Hepatic stellate cell (primary cell): ENCODE measurements around the gene CHD5.

Experiments used
- DNase-seq: peaks from one replicate; pipeline ENCODE4 v3.0.0; 2011; ENCODE audit warnings: low spot score

CHD5 gene

DNA sequence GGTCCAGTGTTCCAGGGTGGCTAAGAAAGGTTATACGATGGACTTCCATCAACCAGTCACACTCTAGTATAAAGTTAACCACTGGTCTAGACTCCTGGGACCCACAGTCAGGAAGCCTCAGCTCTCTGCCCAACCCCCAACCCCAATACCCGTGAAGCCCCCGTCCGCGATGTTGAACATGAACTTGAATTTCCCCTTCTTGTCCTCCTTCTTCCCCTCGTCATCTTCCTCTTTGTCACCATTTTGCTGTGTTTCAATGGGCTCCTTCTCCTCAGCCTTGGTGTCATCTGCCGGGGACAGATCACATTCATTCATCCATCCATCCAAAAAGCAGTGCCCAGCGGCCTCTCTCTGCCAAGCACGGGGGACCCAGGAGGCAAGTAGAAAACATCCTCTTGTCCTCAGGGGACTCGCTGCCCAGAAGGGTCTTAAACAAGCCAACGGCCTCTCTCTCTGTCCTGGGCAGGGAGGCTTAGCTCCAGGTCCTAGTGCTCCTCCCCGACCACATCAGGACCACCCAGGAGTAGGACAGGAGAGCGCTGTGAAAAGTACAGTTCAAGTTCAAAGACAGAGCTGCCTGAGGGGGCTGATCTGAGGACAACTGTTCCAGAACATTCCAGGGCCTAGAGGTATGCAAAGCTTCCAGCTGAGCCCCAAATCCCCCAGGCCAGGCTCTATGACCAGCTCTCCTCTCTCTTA lies 68.0 kb downstream of the CHD5 start:
- DNase-seq: no peak

DNA sequence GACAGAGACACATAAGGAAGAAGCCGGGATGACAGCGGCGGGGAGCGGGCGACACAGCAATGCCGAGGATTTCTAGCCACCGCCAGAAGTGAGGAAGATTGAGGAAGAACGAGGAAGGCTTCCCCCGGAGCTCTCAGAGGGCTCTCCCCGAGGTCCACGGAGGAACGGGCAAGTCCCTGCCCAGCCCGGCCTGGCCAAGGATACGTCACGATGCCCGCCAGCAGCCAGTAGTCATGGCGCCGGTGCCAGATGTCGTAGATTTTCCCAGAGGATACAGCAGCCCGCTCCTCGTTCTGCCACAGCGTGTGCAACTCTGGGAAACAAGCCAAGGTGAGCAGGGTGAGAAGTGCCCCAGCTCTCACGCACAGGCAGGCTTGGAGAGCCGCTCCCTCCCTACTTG lies 68.5 kb downstream of the CHD5 start:
- DNase-seq: no peak

DNA sequence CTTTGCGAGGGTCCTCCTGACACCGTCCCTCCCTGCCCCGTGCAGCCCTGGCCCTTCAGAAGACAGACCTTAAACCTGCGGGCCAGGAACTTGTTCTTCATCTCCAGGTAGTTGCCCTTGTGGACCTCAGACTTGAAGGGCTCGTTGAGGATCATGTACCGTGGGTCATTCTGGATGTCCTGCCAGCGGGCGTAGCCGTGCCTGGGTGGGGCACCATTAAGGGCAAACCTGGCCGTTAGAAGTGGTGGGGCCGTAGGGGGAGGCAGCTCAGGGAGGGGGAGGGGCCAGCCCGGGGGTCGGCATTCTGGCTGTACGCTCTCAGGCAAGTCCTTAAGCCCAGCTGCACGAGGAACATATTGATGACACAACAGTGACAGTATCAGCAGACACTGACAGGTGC lies 69.8 kb downstream of the CHD5 start:
- DNase-seq: no peak

DNA sequence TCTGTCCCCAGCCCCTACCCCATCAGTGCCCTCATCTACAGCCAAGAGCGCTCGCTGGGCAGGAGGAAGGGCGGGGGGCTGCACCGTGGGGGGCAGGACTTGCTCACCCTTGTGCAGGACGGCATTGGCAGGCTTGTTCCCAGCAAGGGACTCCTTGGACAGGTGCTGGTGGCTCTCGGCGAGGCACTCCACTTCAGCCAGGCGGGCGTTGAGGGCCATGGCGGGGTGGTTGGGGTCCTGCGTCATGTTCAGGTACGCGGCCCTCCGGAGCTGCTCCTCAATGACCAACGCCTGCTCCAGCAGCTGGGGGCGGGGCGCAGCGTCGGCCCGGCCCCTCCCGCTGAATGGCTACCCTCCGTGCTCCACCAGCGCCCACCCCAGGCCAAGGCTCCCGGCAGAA lies 70.4 kb downstream of the CHD5 start:
- no peak for DNase-seq

DNA sequence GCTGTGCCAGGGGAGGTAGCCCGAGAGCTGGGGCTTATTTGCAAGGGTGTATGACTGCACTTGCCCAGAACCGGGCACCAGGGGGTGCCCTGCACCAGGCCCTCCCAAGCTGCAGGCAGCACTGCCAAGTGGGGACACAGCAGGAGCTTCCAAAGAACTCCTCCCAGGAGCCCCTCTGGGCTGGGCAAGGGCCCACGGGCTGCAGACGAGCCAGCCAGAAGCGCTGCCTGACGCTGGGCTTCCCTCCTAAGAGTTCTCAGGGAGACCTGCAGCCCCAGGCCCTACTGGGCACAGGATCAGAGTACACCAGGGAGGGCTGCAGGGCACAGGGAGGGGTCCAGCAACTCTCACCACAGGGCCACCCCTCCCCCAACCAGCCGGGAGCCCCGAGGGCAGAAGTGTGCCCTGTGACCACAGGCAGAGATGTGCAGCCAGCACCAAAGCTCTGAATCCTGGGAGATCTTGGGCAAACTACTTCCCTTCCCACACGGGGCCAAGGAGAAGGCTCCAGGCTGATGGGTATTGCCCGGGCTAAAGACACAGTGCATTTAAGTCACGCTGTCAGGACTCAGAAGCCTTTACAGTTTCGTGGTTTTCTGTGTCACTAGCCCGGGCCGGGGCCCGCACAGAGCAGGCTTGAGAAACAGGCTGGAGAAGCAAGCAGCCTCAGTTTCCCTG lies 71.0 kb downstream of the CHD5 start:
- peak; percentile 68 for DNase-seq

DNA sequence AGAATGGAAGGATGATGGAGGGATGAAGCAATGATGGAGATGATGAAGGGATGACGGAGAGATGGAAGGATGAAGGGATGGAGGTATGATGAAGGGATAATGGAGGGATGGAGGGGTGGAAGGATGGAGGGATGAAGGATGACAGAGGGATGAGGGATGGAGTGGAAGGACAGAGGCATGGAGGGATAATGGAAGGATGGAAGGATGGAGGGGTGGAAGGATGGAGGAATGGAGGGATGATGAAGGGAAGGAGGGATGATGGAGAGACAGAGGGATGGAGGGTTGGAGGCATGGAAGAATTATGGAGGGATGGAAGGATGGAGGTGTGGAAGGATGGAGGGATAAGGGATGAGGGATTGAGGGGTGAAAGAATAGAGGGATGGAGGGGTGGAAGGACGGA lies 71.6 kb downstream of the CHD5 start:
- DNase-seq: no peak

DNA sequence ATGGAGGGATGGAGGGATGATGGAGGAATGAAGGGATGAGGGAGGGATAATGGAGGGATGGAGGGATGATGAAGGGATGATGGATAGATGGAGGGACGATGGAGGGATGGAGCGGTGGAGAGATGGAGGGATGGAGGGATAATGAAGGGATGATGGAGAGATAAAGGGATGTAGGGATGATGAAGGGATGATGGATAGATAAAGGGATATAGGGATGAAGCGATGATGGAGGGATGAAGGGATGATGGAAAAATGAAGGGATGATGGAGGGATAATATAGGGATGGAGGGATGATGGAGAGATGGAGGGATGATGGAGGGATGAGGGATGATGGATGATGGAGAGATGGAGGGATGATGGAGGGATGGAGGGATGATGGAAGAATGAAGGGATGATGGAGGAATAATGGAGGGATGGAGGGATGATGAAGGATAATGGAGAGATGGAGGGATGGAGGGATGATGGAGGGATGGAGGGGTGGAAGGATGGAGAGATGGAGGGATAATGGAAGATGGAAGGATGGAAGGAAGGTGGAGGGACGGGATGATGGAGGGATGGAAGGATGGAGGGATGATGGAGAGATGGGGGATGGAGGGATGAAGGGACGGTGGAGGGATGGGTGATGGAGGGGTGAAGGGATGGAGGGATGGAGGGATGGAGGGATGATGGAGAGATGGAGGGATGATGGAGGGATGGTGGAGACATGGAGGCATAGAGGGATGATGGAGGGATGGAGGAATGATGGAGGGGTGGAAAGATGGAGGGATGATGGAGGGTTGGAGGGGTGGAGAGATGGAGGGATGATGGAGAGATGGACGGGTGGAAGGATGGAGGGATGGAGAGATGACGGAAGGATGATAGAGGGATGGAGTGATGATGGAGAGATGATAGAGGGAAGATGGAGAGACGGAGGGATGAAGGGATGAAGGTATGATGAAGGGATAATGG lies 72.4 kb downstream of the CHD5 start:
- DNase-seq: no peak

DNA sequence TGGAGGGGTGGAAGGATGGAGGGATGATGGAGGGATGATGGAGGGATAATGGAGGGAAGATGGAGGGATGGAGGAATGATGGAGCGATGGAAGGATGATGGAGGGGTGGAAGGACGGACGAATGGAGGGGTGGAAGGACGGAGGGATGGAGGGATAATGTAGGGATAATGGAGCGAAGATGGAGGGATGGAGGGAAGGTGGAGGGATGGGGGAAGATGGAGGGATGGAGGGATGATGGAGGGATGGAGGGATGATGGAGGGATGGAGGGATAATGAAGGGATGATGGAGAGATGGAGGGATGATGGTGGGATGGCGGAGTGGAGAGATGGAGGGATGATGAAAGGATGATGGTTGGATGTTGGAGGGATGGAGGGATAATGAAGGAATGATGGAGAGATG lies 73.1 kb downstream of the CHD5 start:
- DNase-seq: no peak

DNA sequence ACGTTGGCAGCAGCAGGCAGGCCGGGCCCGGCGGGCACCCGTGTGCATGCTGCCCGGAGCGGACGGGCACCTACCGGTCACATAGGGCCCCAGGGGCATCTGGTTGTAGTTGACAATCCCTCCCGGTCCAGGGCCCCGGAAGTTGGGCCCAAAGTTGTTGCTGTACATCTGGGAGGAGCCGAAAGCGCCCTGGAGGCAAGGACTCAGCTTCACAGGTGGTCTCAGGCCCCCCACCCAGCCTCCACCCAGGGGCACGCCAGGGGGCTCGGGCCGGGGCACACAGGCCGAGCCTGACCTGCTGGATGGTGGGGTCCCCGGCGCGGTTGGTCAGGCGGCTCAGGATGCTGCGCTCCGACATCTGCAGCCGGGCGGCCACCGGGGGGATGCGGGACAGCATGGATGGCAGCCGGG lies 73.8 kb downstream of the CHD5 start:
- no peak for DNase-seq

DNA sequence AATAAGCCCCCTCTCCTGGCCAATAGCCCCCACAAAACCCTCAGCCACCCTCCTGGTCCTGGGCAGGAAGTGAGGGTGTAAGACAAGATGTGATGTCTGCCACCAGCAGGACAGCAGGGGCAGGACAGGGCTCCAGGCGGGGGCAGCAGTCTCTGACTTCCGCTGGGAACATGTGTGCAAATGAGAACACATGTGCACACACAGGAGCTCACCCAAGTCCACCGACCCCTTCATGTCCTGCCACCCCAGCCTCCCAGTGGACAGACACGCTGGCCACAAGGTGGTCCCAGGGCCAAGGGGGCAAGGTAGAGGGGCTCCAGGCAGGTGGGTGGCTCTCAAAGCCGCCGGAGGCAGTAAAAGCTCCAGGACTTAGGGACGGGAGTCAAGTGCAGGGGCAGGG lies 74.4 kb downstream of the CHD5 start:
- DNase-seq: no peak

DNA sequence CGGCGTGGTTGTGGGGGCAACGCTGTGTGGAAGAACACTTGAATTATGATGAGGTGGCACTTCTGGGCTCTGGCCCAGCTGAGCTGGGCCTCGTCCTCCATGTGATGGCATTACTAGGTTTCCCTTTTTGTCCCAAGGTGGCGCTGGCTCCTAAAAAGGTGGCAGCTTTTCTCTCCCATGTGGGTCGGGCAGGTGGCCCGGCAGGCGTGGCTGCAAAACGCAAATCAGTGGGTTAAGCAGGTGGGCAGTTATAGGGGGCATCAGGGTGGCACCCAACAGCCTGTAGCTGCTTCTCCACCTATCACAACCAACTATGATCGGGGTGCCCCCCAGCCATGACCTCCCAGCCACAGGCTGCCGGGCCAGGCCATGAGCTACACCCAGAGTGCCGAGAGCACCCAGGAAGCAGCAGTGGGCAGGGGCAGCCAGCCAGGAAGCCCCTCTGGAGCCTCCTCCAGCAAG lies 74.9 kb downstream of the CHD5 start:
- DNase-seq: no peak

DNA sequence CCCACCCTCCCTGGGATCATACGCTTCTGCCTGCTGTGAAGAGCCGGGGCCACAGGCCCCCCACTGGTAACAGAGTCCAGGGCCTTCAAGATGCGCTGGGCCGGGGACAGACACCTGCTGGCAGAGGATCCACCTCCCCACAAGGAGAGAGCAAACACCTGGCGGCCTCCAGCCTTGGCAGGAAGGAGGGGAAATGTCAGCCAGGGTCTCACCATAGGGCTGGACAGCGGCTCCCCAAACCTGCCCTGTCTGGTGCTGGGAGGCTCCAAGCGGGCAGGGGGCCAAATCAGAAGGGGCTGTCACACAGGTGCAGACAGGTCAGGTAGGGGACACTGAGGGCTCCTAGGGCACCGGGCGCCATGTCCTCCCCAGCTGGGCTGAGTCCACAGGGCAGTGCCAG lies 75.5 kb downstream of the CHD5 start:
- no peak for DNase-seq

DNA sequence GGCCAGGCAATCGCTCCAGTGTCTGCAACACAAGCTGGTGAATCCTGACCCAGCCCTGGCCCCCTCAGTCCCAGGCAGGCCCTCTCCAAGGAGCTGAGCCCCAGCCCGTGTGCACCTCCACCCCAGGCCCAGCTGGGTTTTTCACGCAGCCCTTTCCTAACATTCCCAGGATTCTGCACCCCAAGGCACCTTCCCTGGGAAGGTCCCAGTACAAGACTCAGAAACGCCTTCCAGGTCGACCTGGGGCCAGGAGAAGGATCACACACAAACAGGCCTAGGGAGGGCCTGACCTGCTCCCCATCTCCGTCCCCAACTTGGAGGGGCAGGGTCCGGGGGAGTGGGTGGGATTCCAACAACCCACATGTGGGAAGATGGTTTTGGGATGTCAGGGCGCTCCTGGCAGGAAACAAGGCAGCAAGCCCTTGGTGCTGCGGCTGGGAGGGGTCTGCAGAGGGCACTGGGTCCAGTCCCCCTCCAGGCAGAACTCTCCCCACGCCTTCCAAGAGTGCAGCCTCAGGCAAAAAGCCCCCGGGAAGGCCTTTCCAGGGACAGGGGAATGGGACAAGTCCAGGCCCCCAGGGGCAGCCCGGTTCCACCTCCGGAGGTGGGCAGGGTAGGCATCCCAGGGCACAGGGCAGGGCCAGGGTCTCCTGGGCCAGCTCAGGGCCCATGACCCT lies 76.1 kb downstream of the CHD5 start:
- DNase-seq: no peak

DNA sequence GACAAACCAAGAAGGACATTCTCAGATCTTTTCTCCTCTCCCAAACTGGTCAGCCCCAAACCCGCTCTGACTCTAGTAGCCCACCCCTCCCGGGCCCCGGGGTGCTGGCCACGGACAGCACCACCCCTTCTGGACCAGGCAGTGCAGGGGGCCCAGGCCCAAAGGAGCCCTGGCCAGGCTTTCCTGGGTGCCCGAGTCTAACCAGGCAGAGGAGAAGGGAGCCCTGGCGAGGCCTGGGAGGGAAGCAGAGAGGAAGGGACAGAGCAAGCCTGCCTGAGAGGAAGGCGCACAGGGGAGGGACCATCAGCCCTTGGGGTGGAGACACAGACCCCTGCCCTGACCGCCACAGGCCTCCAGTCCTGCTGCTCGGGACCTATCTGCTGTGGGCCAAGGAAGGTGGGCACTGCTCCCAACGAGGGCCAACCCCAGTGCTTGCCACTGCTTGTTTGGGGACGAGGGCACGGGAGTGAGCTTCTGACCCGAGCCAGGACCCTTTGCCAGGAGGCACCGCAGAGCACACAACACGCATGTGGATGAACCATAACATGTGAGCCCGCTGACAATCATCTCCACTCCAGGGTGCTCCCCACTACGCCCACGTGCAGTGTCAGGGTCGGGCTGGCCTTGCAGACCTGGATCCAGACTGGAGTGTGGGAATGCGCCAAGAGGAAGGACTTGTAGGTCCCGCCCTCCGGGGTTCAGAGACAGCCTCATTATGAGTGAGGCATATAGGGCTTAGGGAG lies 76.8 kb downstream of the CHD5 start:
- no peak for DNase-seq

DNA sequence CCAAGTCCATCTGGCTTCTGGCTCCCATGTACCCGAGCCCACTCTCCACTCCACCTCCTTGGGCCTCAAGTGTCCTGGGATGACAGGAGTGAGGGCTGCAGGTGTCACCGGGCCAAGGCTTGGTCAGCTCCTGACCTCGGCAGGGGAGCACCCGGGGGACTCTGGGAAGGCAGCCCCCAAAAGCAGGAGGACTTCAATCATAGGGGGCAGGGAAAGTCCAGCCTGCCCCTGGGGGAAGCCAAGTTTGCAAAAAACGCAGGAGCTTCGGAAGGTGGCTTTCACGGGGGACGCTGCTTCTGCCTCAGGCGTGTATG lies 77.6 kb downstream of the CHD5 start:
- DNase-seq: no peak

DNA sequence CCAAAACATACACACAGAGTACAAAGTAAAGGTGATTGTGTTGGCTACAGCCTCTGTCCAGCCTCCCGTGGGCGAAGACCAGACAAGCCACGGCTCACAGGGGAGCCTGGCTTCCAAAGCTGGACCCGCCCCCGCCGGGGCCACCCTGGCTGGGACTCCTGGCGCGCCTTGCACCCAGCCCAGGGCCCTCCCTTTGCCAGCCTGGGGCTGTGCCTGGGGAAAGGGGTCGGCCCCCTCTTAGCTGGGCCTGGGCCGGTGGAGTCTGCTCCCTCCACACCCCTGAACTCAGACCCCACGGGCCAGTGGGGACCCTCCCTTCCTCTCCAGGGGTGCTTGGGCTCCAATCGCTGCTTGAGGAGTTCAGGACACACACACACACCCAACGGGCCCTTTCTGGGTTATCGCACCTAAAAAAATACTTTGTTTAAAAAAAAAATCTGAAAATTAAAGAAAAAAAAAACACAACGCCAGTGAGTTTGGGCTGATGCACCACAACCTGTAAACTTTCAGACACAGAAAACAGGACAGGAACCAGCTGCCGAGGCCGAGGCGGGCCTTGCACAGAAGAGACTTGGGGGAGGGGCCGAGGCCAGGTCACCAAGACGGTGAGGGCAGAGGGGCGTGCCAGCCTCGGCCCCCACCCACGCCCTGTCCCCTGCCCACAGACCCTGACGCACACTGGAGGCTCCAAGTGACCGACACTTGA lies 78.1 kb downstream of the CHD5 start:
- DNase-seq: no peak

DNA sequence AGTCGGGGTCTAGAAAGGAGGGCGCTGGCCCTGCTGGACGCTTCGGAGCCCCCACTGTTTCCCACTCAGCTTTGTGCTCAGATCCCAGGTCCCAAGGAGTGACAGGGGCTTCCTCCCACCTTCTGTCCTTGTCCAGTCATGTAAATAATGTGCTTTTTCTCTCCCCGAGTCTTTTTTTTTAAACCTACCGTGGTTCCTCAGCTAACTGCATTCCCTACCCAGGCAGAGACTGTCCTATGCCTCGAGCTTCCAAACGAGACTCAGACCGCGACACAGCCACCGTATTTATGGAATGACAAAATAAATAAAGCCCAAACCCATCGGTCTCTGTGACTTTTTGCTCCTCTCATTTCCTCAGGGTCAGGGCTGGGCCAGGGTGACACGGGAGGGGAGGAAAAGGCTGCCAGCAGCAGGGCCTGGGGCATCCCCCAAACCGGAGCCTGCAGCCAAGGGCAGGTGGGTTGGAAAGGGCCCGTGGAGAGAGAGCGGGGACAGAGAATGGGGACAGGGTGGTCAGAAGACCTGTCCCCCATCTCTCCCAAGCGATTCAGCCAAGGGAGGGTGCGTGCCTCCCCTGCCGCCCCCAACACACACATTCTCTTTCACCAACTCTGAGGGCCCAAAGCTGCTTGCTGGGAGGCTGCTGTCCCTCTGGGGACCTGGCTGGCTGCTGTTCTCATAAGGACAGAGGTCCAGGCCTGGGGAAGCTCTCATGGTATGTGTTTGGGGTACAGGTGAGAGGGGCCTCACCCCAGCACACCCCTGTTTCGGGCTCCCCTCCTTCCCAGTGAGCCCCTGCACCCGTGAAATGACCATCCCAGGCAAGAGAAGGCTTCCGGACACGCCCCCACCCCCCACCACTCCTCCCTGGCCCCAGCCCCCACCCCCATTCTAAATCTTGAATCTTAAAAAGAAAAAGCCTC lies 79.0 kb downstream of the CHD5 start:
- DNase-seq: no peak

DNA sequence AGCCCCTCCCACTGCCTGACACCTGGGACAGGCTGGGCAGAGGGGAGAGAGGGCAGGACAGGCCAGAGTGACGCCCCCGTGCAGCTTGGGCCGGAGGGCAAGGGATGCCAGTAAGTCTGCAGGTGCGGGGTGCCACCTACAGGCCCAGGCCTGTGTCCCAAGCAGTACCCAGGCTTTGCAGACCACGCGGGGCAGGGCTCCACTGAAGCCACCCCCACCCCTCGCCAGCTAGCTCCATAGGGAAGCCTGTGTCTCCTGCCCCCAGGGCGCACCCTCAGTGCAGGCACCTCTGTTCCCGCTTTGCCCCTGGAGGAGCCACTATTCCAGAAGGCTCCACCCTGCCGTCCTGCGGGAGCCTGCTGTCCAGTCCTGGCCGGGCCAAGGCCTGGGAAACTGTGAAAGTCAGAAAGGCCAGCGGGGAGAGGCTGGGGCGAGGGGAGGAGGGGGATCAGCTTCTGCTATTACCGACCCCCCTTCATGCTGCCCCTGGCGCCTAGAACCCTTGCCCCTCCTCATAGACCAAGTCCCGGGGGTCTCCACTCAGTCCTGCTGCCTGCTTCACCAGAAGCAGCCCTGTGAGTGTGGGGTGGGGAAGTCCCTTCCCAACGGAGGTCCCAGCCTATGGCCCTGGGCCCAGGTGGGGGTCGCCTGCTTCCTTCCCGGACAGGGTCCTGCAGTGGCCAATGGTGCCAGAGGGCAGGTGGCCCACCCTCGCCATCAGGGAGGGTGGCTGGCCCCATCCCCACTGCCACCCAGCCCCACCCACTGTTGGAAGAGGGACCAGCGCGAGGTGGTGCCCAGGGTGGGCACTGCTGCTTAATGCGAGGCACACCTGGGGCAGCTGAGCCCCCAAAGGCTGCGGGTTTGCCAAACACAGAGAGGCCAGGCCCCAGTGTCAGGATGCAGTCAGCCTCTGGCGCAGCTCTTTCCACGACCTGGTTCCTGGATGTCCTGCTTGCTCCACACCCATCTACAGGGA lies 80.0 kb downstream of the CHD5 start:
- no peak for DNase-seq

DNA sequence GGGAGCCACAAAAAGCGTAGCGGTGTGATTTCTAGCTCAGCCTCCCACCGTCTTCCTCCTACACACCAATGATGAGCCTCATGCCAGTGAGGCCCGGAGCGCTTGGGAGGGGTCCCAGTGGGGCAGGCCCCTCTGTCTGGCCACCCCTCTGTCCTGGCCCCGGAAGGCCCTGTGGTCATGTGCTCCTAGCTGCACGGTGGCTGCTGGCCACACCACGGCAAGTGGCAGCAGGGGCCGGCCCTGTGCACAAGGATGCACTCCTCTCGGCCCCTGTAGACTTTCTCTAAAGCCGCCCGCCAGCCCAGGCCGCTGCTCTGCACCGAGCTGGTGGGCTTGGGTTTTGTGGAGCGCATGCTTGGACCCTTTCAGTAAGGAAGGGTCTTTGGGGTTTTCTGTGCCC lies 80.8 kb downstream of the CHD5 start:
- DNase-seq: no peak
